HL-60 (cell line): ENCODE results near the gene FNDC3B.

Source experiments
- DNase-seq, 2 experiments: peaks; one replicate each; pipeline ENCODE4 v3.0.0-alpha.2; 2010 to 2020; ENCODE audit warnings: low read depth in 1 of 2, low spot score in 1 of 2
- H3K27ac ChIP-seq: fragments of 250-450 bp; sonication (Bioruptor Pico); replicated peaks from 2 replicates; pipeline ENCODE4 v1.5.1; 2020; ENCODE audit warnings: mild to moderate bottlenecking, moderate library complexity
- H3K27me3 ChIP-seq: fragments of 250-450 bp; sonication (Bioruptor Pico); 2 replicates; pipeline ENCODE4 v1.5.1; 2021; ENCODE audit warnings: mild to moderate bottlenecking, moderate library complexity; ENCODE audit not compliant: insufficient read depth, poor library complexity, severe bottlenecking
- H3K4me3 ChIP-seq: replicated peaks from 2 replicates; pipeline ENCODE4 v1.5.1; 2011; ENCODE audit warnings: mild to moderate bottlenecking, control low read depth, low read length; ENCODE audit not compliant: insufficient read depth
- CTCF ChIP-seq: IDR thresholded peaks from one replicate; pipeline ENCODE4 v1.5.1; 2011; ENCODE audit warnings: low read length, control low read depth, inconsistent platforms; ENCODE audit not compliant: insufficient read depth
- GABPA ChIP-seq: IDR thresholded peaks from 2 replicates; pipeline ENCODE4 v1.6.1; 2012; ENCODE audit warnings: low read depth
- POLR2AphosphoS5 ChIP-seq: IDR thresholded peaks from 2 replicates; pipeline ENCODE4 v1.6.1; 2012; ENCODE audit warnings: low read depth
- REST ChIP-seq: IDR thresholded peaks from 2 replicates; pipeline ENCODE4 v1.6.1; 2012; ENCODE audit warnings: low read depth; ENCODE audit not compliant: insufficient replicate concordance
- SPI1 ChIP-seq: IDR thresholded peaks from 2 replicates; pipeline ENCODE4 v1.6.1; 2012; ENCODE audit warnings: low read depth, mild to moderate bottlenecking, borderline replicate concordance

The FNDC3B gene

GRCh38 chr3:172065527-172065926 is 26.1 kb downstream of the FNDC3B start:
- no peak for DNase-seq
- Histone ChIP-seq H3K4me3 (no peak overlapping the region), H3K27ac (peak overlapping the region; percentile 7; the same call in 1 of the 2 replicates), H3K27me3 (no peaks in the 10 kb centered on the region)
- TF ChIP-seq SPI1 (no peak), GABPA (no peak), REST (no peak), CTCF (no peak), POLR2AphosphoS5 (no peak)

- H3K4me3 ChIP-seq, result no peak overlapping the region
- H3K27me3 ChIP-seq, result no peaks in the 10 kb centered on the region
- peak overlapping the region; percentile 37 for H3K27ac ChIP-seq
- no peak for DNase-seq
- TF ChIP-seq GABPA (no peak), POLR2AphosphoS5 (no peak), CTCF (no peak), SPI1 (no peak), REST (no peak)
Observed at GRCh38 chr3:172065967-172066762, 26.8 kb downstream of the FNDC3B start.

- Histone ChIP-seq H3K27me3 (no peaks in the 10 kb centered on the region), H3K27ac (peak overlapping the region; percentile 37), H3K4me3 (no peak overlapping the region)
- DNase-seq, result no peak
- TF ChIP-seq GABPA (no peak), POLR2AphosphoS5 (no peak), REST (no peak), SPI1 (no peak), CTCF (no peak)
Observed at GRCh38 chr3:172066880-172067796, 27.8 kb downstream of the FNDC3B start.
